ENCODE results near the gene DMP1.

GRCh38 chr4:87644286-87644685, 5.8 kb upstream of the DMP1 start:
- TF ChIP-seq POLR2A (IDR thresholded peaks at IDR 0.05) (no peak), CTCF (IDR thresholded peaks at IDR 0.05) (no peak)

Measured in heart left ventricle (tissue), 13 donors.